ENCODE measurements around the gene SLC24A3.

The SLC24A3 gene

GRCh38 chr20:19583532-19584175 lies 371.2 kb downstream of the SLC24A3 start:
- no peak overlapping the region for H3K4me3 ChIP-seq (replicated peaks; ENCODE audit: low read depth, low read length)
- DNase-seq (ENCODE audit: low read depth): peak; percentile 40
- peak; percentile 60 for TF ChIP-seq CTCF (IDR thresholded peaks at IDR 0.05; ENCODE audit: low read length, missing control alignments)

GRCh38 chr20:19588241-19588640 lies 375.8 kb downstream of the SLC24A3 start:
- no peak overlapping the region for H3K4me3 ChIP-seq (replicated peaks; ENCODE audit: low read depth, low read length)
- DNase-seq (ENCODE audit: low read depth): no peak
- TF ChIP-seq CTCF (IDR thresholded peaks at IDR 0.05; ENCODE audit: low read length, missing control alignments): no peak

GRCh38 chr20:19588732-19589131 lies 376.3 kb downstream of the SLC24A3 start:
- TF ChIP-seq CTCF (IDR thresholded peaks at IDR 0.05; ENCODE audit: low read length, missing control alignments): no peak

GRCh38 chr20:19589787-19590362 lies 377.4 kb downstream of the SLC24A3 start:
- no peak for DNase-seq (ENCODE audit: low read depth)
- TF ChIP-seq CTCF (IDR thresholded peaks at IDR 0.05; ENCODE audit: low read length, missing control alignments): no peak

More at GRCh38 chr20:19588732-19589131, 376.3 kb downstream of the SLC24A3 start:
- DNase-seq (ENCODE audit: low read depth): no peak
- no peak overlapping the region for H3K4me3 ChIP-seq (replicated peaks; ENCODE audit: low read depth, low read length)

GRCh38 chr20:19590382-19590781 lies 377.9 kb downstream of the SLC24A3 start:
- DNase-seq (ENCODE audit: low read depth): no peak
- no peak overlapping the region for H3K4me3 ChIP-seq (replicated peaks; ENCODE audit: low read depth, low read length)
- no peak for TF ChIP-seq CTCF (IDR thresholded peaks at IDR 0.05; ENCODE audit: low read length, missing control alignments)

More at GRCh38 chr20:19589787-19590362, 377.4 kb downstream of the SLC24A3 start:
- H3K4me3 ChIP-seq (replicated peaks; ENCODE audit: low read depth, low read length): no peak overlapping the region

- H3K4me3 ChIP-seq (replicated peaks; ENCODE audit: low read depth, low read length): no peak overlapping the region
- no peak for DNase-seq (ENCODE audit: low read depth)
- TF ChIP-seq CTCF (IDR thresholded peaks at IDR 0.05; ENCODE audit: low read length, missing control alignments): no peak
Measured at GRCh38 chr20:19593762-19594161, 381.3 kb downstream of the SLC24A3 start.

- no peak for DNase-seq (ENCODE audit: low read depth)
- no peak overlapping the region for H3K4me3 ChIP-seq (replicated peaks; ENCODE audit: low read depth, low read length)
- no peak for TF ChIP-seq CTCF (IDR thresholded peaks at IDR 0.05; ENCODE audit: low read length, missing control alignments)
Measured at GRCh38 chr20:19594896-19595295, 382.5 kb downstream of the SLC24A3 start.

Measured in fibroblast of pulmonary artery (primary cell).